ENCODE results near the gene PRMT9.

GRCh38 chr4:147693218-147693617 lies 9.3 kb upstream of the PRMT9 start:
- no peak for TF ChIP-seq POLR2A (IDR thresholded peaks at IDR 0.05)
- no peak for TF ChIP-seq CTCF (IDR thresholded peaks at IDR 0.05)
